ENCODE data around the gene MUC5B. TPM values are rescaled to one million over a fixed set of nuclear protein-coding genes. Genes with fewer than 3 reads are reported as not detected.
"Not testable (repeated sequence)": the region's sequence is repeated elsewhere in the genome, so short reads cannot be mapped to it uniquely, and the experiment has no call there.

The MUC5B gene
- total and polyA plus RNA-seq, 5 donors, result under 0.01 TPM; not detected in 4

GRCh38 chr11:1179641-1180040, 43.2 kb upstream of the MUC5B start:
- H3K9me3 ChIP-seq (ENCODE audit: control insufficient read depth, low read length), result no peaks in the 10 kb centered on the region
- no peaks in the 10 kb centered on the region for H3K27me3 ChIP-seq (ENCODE audit: control insufficient read depth, insufficient read depth)
- H3K27ac ChIP-seq (ENCODE audit: low read length), result no peak overlapping the region
- 87% methylated on average over 17 of the region's 17 CpGs for WGBS
- ATAC-seq (no peak), DNase-seq (peak in 2 of 3 donors; percentile 14 to 53)
- no peak overlapping the region for H3K4me3 ChIP-seq (ENCODE audit: low read length)
- H3K4me1 ChIP-seq (ENCODE audit: control insufficient read depth, insufficient read depth, low read length), result no peaks in the 10 kb centered on the region
- intact Hi-C loops (cut with DNase I), result no loop called here

- 81% methylated on average over 15 of the region's 15 CpGs for WGBS
- peak in 1 of 3 donors; percentile 39 for DNase-seq
- intact Hi-C loops (cut with DNase I), result no loop called here
- no peaks in the 10 kb centered on the region for H3K4me1 ChIP-seq (ENCODE audit: control insufficient read depth, insufficient read depth, low read length)
- H3K9me3 ChIP-seq (ENCODE audit: control insufficient read depth, low read length), result no peaks in the 10 kb centered on the region
- H3K27me3 ChIP-seq (ENCODE audit: control insufficient read depth, insufficient read depth), result no peaks in the 10 kb centered on the region
- H3K4me3 ChIP-seq (ENCODE audit: low read length), result no peak overlapping the region
- ATAC-seq, result no peak
- no peak overlapping the region for H3K27ac ChIP-seq (ENCODE audit: low read length)
Measured at GRCh38 chr11:1180171-1180570, 42.7 kb upstream of the MUC5B start.

- H3K4me3 ChIP-seq (ENCODE audit: low read length), result no peak overlapping the region
- intact Hi-C loops (cut with DNase I), result no loop called here
- ATAC-seq (no peak), DNase-seq (peak in 2 of 3 donors; percentile 39 to 58)
- no peak overlapping the region for H3K27ac ChIP-seq (ENCODE audit: low read length)
- no peaks in the 10 kb centered on the region for H3K27me3 ChIP-seq (ENCODE audit: control insufficient read depth, insufficient read depth)
- H3K9me3 ChIP-seq (ENCODE audit: control insufficient read depth, low read length), result no peaks in the 10 kb centered on the region
- WGBS, result 88% methylated on average over 29 of the region's 29 CpGs
- H3K4me1 ChIP-seq (ENCODE audit: control insufficient read depth, insufficient read depth, low read length), result no peaks in the 10 kb centered on the region
Measured at GRCh38 chr11:1180947-1181391, 41.9 kb upstream of the MUC5B start.

GRCh38 chr11:1181420-1181819, 41.4 kb upstream of the MUC5B start:
- H3K27me3 ChIP-seq (ENCODE audit: control insufficient read depth, insufficient read depth), result no peaks in the 10 kb centered on the region
- WGBS, result 80% methylated on average over 10 of the region's 10 CpGs
- intact Hi-C loops (cut with DNase I), result no loop called here

DNA sequence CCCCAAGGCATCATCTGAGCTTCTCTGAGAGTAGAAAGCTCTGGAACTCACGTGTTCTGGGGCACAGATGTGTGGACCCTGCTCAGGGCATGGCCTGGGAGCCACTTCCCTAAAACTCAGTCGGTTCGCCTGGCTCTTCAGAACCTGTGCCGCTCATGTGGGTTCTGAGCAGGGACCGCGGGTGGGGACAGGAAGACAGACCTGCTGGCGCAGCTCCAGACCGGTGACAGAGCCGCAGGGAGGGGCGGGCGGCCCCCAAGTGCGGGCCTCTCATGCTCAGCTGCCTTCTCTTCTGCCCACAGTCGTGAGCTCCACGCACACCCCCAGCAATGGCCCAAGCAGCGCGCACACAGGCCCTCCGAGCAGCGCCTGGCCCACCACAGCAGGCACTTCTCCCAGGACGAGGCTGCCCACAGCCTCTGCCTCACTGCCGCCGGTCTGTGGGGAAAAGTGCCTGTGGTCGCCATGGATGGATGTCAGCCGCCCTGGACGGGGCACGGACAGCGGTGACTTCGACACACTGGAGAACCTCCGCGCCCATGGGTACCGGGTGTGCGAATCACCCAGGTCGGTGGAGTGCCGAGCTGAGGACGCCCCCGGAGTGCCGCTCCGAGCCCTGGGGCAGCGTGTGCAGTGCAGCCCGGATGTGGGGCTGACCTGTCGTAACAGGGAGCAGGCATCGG, 40.9 kb upstream of the MUC5B start:
- no peak overlapping the region for H3K27ac ChIP-seq (ENCODE audit: low read length)
- H3K4me3 ChIP-seq (ENCODE audit: low read length), result no peak overlapping the region
- 82% methylated on average over 41 of the region's 41 CpGs for WGBS
- no peaks in the 10 kb centered on the region for H3K27me3 ChIP-seq (ENCODE audit: control insufficient read depth, insufficient read depth)
- ATAC-seq, result peak in 1 of 2 donors; percentile 12
- no peaks in the 10 kb centered on the region for H3K9me3 ChIP-seq (ENCODE audit: control insufficient read depth, low read length)
- DNase-seq, result peak in 2 of 3 donors; percentile 37 to 42
- intact Hi-C loops (cut with DNase I), result no loop called here
- H3K4me1 ChIP-seq (ENCODE audit: control insufficient read depth, insufficient read depth, low read length), result no peaks in the 10 kb centered on the region

More at GRCh38 chr11:1181420-1181819, 41.4 kb upstream of the MUC5B start:
- no peak for ATAC-seq
- Histone ChIP-seq H3K4me3 (ENCODE audit: low read length) (no peak overlapping the region), H3K4me1 (ENCODE audit: control insufficient read depth, insufficient read depth, low read length) (no peaks in the 10 kb centered on the region), H3K9me3 (ENCODE audit: control insufficient read depth, low read length) (no peaks in the 10 kb centered on the region), H3K27ac (ENCODE audit: low read length) (no peak overlapping the region)
- peak in 2 of 3 donors; percentile 15 to 32 for DNase-seq

DNA sequence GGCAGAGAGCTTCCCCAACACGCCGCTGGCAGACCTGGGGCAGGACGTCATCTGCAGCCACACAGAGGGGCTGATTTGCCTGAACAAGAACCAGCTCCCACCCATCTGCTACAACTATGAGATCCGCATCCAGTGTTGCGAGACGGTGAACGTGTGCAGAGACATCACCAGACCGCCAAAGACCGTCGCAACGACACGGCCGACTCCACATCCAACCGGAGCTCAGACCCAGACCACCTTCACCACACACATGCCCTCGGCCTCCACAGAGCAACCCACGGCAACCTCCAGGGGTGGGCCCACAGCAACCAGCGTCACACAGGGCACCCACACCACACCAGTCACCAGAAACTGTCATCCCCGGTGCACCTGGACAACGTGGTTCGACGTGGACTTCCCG, 38.7 kb upstream of the MUC5B start:
- H3K9me3 ChIP-seq (ENCODE audit: control insufficient read depth, low read length); intact Hi-C loops (cut with DNase I); DNase-seq; H3K27ac ChIP-seq (ENCODE audit: low read length); H3K4me1 ChIP-seq (ENCODE audit: control insufficient read depth, insufficient read depth, low read length); H3K4me3 ChIP-seq (ENCODE audit: low read length); H3K27me3 ChIP-seq (ENCODE audit: control insufficient read depth, insufficient read depth): not testable (repeated sequence)
- WGBS, result 91% methylated on average over 19 of the region's 22 CpGs
- ATAC-seq, result peak in 1 of 2 donors; percentile 14

GRCh38 chr11:1188451-1189130, 34.3 kb upstream of the MUC5B start:
- H3K4me1 ChIP-seq (ENCODE audit: control insufficient read depth, insufficient read depth, low read length); ATAC-seq; H3K9me3 ChIP-seq (ENCODE audit: control insufficient read depth, low read length); H3K27me3 ChIP-seq (ENCODE audit: control insufficient read depth, insufficient read depth); H3K27ac ChIP-seq (ENCODE audit: low read length); H3K4me3 ChIP-seq (ENCODE audit: low read length); intact Hi-C loops (cut with DNase I); DNase-seq: not testable (repeated sequence)
- 79% methylated on average over 15 of the region's 15 CpGs for WGBS

- not testable (repeated sequence) for H3K9me3 ChIP-seq (ENCODE audit: control insufficient read depth, low read length); H3K4me3 ChIP-seq (ENCODE audit: low read length); ATAC-seq; H3K27ac ChIP-seq (ENCODE audit: low read length); H3K27me3 ChIP-seq (ENCODE audit: control insufficient read depth, insufficient read depth); DNase-seq; H3K4me1 ChIP-seq (ENCODE audit: control insufficient read depth, insufficient read depth, low read length)
- WGBS, result 85% methylated on average over 10 of the region's 12 CpGs
- intact Hi-C loops (cut with DNase I), result loop anchor here in 1 of 4 donors (10.0 kb wide), 1 partner anchor 235 kb away; no protein-coding TSS in a partner anchor
Measured at GRCh38 chr11:1189816-1190215, 33.0 kb upstream of the MUC5B start.

DNA sequence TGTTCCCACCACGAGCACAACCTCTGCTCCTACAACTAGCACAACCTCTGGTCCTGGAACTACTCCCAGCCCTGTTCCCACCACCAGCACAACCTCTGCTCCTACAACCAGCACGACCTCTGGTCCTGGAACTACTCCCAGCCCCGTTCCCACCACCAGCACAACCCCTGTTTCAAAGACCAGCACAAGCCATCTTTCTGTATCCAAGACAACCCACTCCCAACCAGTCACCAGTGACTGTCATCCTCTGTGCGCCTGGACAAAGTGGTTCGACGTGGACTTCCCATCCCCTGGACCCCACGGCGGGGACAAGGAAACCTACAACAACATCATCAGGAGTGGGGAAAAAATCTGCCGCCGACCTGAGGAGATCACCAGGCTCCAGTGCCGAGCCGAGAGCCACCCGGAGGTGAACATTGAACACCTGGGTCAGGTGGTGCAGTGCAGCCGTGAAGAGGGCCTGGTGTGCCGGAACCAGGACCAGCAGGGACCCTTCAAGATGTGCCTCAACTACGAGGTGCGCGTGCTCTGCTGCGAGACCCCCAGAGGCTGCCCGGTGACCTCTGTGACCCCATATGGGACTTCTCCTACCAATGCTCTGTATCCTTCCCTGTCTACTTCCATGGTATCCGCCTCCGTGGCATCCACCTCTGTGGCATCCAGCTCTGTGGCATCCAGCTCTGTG, 30.9 kb upstream of the MUC5B start:
- not testable (repeated sequence) for H3K27ac ChIP-seq (ENCODE audit: low read length); H3K4me1 ChIP-seq (ENCODE audit: control insufficient read depth, insufficient read depth, low read length); ATAC-seq; H3K9me3 ChIP-seq (ENCODE audit: control insufficient read depth, low read length); H3K27me3 ChIP-seq (ENCODE audit: control insufficient read depth, insufficient read depth); DNase-seq; H3K4me3 ChIP-seq (ENCODE audit: low read length)
- intact Hi-C loops (cut with DNase I), result loop anchor here in 1 of 4 donors (10.0 kb wide), 1 partner anchor 233 kb away; no protein-coding TSS in a partner anchor
- 86% methylated on average over 22 of the region's 22 CpGs for WGBS

DNA sequence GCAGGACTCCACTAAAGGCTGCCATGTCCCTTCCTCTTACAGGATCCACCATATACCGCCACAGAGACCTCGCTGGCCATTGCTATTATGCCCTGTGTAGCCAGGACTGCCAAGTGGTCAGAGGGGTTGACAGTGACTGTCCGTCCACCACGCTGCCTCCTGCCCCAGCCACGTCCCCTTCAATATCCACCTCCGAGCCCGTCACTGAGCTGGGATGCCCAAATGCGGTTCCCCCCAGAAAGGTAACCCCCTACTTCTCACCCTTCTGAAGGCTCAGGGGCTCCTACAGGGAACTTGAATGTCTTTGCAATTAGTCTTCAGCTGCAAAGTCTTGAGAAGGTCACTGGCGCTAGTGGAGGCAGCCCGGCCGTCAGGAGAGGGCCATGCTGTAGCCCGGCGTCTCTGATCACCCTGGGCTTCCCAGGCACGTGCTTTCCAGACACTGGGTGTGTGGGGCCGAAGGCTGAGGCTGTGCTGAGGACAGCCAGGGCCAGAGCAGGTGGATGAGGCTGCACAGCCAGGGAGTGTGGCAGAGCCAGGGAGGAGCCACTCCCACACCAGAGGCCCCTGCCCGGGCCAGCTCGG, 30.0 kb upstream of the MUC5B start:
- intact Hi-C loops (cut with DNase I), result loop anchor here in 1 of 4 donors (10.0 kb wide), 1 partner anchor 232 kb away; no protein-coding TSS in a partner anchor
- Histone ChIP-seq H3K4me1 (ENCODE audit: control insufficient read depth, insufficient read depth, low read length) (no peaks in the 10 kb centered on the region), H3K4me3 (ENCODE audit: low read length) (no peak overlapping the region), H3K27me3 (ENCODE audit: control insufficient read depth, insufficient read depth) (no peaks in the 10 kb centered on the region), H3K9me3 (ENCODE audit: control insufficient read depth, low read length) (no peaks in the 10 kb centered on the region), H3K27ac (ENCODE audit: low read length) (no peak overlapping the region)
- no peak for DNase-seq
- WGBS, result 85% methylated on average over 17 of the region's 17 CpGs
- peak in 1 of 2 donors; percentile 44 for ATAC-seq

Measured in right cardiac atrium (tissue), 5 donors.